HG03097 (cell line): ENCODE data around the gene DDX31.

Experiments
- ATAC-seq: cut with Tn5 transposase; IDR thresholded peaks from one replicate; pipeline ENCODE4 v1.9.1; 2021; ENCODE audit not compliant: unreplicated experiment, low FRiP score

The DDX31 gene

DNA sequence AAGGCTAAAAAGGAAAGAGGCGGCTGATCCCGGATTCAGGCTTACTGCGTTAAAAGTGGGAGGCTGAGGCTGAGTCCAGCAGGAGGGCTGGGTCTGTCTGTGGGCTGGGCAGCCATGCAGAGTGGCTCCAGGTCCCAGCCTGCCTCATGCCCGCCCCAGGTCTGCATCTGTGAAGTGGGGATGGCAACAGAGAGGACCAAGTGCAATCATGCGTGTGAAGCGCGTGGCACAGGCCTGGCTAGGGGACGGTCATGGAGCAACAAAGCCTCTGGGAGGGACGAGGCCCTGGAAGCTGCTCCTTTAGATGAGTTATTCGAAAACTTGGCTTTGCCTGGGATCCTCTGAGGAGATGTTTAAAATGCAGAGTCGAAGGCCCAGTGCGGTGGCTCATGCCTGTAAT is 117.7 kb downstream of the DDX31 start:
- no peak for ATAC-seq

DNA sequence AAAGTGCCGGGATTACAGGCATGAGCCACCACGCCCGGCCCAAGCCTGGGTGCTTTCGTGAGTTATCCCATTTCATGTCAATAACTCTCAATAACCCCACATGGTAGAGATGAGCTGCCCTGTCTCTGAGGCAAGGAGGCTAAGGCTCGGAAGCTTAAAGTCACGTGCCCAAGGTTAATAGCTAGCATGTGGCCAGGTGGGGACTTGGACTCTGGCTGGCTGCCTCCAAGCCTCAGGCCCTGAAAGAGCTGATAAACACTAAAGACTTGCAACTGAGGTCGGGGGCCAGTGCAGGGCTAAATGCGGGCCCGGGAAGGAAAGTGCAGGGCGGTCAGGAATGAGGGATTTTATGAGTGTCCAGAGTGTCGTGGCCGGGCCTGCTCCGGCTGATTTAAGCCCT is 118.2 kb downstream of the DDX31 start:
- no peak for ATAC-seq

DNA sequence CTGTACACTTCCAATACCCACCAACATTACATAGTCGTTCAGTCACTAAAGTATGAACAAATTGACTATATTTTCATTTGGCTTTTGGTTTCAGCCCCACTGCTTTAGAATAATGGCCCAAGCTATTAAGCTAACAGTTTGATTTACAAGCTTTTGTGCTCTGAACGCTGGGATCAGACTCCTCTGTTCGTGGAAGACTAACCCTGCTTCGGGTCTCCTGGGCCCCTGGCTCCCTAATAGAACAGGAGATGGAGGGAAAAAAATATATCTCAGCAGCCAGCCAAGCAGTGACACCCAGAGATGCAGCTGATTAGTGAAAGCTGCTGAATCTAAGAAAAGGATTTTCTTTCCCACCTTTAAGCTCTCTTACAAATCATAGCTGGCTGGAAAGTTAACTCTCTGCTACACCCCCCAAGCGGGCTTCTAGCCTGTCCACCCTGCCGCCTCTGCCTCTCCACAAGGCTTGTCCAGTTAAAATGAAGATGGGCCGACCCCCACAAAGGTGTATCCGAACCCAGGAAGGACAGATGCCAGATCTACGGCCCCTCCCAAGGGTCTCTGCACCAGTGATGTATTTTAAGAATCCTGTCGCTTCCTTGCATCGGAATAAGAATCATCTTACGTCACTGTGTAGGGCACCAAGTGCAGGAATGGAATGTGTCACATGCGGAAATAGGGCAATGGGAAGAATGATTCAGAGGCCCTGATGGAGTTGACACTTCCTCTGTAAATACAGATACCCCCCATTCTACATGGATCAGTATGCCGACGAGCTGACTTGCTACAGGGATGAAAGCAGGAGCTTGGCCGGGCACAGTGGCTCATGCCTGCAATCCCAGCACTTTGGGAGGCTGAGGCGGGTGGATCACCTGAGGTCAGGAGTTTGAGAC is 120.8 kb downstream of the DDX31 start:
- no peak for ATAC-seq

DNA sequence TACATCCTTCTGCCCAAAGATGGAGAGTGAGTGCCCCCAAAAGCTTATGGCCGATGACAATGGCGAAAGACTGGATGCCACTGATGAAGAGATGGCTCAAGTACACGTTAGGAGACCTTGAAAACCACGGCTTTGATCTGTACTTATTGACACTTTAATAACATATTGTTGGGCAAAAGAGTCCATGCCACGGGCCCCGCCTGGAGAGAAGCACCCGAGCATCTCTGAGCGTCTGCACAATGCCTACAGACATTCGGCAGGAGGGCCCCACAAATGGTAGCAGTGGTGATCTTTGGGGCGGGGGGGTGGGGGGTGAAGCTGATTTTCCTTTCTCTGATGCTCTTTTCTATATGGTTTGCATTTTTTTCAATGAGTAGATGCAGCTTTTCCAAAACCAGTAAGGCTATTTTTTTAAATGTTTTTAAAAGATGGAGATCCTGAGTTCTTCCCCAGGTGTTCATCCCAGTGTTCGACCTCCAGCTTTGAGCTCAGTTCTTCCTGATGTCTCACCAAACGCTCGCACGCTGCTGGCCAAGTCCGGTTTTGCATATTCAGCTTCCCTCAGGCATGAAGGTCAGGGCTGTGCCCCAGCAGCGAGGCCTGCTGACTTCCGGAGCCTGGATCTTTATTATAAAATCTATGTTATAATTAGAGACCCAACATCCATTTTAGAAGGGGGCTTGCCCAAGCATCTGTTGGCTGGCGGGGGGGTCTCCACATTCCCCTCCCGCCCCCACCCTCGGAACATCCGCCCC is 121.6 kb downstream of the DDX31 start:
- no peak for ATAC-seq

DNA sequence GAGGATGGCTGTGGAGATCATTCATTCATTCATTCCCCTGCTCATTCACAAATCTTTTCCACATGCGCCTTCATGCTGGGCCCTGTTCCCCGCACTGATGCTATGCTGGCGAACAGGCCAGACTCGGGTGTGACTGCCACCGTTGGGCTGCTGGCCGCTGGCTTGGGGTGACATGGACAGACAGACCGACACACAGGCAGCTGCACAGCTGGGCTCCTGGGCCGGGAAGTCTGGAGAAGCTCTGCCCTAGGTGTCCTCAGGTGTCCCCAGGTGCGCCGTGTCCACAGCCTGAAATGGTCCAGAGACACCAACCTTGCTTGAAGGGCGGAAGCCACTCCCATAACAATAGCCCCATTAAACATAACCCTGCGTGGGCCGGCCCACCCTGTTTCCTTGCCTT is 122.3 kb downstream of the DDX31 start:
- ATAC-seq: no peak

DNA sequence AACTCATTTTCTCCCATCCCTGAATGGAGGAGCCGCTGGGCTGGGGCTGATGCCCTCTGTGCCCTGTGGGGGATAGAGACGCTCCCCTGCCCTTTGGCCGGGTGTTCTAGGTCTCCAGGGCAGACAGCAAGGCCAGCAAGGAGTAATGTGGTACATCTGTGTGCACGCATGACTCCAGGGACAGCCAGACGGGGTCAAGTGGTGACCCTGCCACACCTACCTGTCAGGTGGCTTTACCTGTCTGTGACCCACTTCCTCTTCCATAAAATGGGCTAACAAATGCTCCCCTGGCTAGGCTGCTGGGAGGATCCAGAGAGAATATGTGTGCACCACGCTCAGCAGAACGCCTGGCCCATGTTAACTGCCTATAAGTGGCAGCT is 122.7 kb downstream of the DDX31 start:
- no peak for ATAC-seq

DNA sequence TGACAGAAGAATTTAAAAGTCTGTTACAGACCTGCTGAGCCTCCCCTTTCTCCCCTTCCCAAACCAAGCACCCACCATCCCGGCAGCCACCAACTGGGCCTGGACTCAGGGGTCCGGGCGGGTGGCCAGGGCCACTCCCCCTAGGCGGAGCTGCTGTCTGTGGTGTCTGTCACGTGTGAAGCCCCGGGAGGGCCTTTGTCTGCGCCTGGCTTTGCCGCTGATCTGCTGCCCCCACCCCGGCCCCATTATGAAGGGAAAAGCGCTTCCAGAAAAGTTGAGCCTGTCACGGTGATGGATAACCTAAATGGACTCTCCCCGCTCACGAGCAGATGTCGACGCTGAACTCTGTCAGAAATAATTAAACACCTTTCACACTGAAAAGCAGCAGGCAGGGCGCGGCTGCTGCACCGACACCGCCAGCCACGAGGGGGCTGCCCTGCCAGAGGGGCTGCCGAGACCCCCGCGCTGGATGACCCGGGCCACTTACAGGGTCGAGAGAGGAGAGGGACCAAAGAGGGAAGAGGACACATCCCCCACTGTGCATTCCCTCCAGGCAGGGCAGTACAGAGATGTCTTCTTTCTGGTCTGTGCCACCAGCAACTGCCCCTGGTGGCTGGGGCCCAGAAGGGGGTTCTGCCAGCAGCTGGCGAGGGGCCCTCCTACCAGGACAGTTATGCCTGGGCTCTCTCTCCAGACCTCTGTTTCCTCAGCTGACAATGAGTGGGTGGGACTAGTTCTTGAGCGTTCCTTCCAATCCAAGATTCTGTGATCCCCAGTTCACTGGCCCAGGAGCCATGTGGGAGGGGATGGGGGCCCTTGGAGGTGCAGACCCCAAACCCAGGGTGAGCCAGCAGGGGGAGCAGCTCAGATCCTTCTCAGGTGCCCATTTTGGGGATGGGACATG is 123.4 kb downstream of the DDX31 start:
- ATAC-seq: no peak

DNA sequence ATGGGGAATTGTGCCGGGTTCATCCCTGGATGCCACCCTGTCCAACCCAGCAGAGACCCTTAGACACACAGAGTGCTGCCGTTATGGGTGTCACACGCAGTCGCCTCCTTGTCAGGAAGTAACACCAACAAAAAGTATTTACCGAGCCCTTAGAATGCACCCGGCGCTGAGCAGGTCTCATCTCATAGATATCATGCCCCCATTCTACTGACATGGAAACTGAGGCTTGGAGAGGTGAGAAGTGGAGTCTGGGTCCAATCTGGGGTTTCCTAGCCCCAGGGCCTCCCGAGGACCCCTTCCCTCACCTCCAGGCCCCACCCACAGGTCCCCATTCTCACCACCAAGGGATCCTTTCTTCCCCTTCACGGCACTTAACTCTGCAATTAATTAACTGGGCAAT is 124.2 kb downstream of the DDX31 start:
- ATAC-seq: no peak

DNA sequence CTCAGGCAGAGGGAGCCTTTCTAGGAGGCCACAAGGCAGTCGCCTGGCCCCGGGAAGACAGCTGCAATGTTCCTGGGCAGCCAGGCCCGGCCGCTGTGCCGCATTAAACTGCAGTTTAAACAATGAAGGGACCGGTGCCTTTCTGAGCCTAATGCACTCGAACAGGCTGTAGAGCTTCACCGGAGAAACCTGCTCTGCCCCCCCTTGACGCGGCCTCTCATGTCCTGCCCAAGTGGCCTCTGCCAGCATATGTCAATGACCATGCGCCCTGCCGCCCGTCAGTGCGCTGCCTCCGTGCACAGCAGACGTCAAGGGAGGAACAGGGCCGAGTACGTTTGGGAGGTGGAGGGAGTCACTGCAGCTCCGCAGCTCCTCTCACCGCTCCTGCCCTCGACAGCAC is 125.8 kb downstream of the DDX31 start:
- ATAC-seq: no peak

DNA sequence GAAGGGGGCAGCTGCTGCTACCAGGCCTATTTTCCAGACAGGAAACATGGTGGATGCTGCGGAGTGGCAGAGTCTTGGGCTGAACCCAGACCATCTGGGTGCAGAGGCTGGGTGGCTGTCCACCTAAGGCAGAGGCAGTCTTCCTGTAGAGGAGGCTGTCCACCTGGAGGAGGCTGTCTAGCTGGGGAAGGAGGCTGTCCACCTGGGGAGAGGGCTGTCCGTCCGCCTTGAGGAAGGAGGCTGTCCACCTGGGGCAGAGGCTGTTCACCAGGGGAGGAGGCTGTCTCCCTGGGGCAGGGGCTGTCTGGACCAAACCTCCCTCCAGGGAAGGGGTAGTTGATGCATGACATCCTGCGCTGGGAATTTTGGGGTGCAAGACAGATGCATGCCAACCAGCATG is 126.5 kb downstream of the DDX31 start:
- ATAC-seq: no peak
